Mammary epithelial cell (primary cell): ENCODE results near the gene ZNF507.

Source experiments
- EZH2 ChIP-seq: IDR thresholded peaks from 2 replicates; pipeline ENCODE4 v1.6.1; 2012; ENCODE audit warnings: low read length, inconsistent platforms, borderline replicate concordance
- TF ChIP-seq, protein P1 (sequence below), 2 donors: IDR thresholded peaks in 1 of 2; conservative IDR thresholded peaks in 1 of 2; 2 replicates each; pipeline ENCODE4 v1.5.1; 2011 to 2012; ENCODE audit warnings: inconsistent platforms in 2 of 2, low read length in 2 of 2, mild to moderate bottlenecking in 2 of 2, control low read depth in 1 of 2, low read depth in 1 of 2; ENCODE audit not compliant: insufficient read depth in 1 of 2; ENCODE audit errors: extremely low read depth in 1 of 2

GRCh38 chr19:32359581-32359980 lies 14.2 kb downstream of the ZNF507 start:
- TF ChIP-seq, protein P1, sequence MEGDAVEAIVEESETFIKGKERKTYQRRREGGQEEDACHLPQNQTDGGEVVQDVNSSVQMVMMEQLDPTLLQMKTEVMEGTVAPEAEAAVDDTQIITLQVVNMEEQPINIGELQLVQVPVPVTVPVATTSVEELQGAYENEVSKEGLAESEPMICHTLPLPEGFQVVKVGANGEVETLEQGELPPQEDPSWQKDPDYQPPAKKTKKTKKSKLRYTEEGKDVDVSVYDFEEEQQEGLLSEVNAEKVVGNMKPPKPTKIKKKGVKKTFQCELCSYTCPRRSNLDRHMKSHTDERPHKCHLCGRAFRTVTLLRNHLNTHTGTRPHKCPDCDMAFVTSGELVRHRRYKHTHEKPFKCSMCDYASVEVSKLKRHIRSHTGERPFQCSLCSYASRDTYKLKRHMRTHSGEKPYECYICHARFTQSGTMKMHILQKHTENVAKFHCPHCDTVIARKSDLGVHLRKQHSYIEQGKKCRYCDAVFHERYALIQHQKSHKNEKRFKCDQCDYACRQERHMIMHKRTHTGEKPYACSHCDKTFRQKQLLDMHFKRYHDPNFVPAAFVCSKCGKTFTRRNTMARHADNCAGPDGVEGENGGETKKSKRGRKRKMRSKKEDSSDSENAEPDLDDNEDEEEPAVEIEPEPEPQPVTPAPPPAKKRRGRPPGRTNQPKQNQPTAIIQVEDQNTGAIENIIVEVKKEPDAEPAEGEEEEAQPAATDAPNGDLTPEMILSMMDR (conservative IDR thresholded peaks at IDR 0.05 in 1 of 2, IDR thresholded peaks at IDR 0.05 in 1 of 2; ENCODE audit: extremely low read depth in 1 of 2, insufficient read depth in 1 of 2, low read depth in 1 of 2, low read length in 2 of 2), result no peak
- TF ChIP-seq EZH2, result no peak
